Liver (tissue), 9 donors: Measurements from ENCODE around the gene SH2D6. TPM values are rescaled to one million over a fixed set of nuclear protein-coding genes. Genes with fewer than 3 reads are reported as not detected.

Experiments used
- DNase-seq: peaks from one replicate; pipeline ENCODE4 v3.0.0-alpha.2; 2017; ENCODE audit warnings: low spot score
- H3K27ac ChIP-seq, 2 donors: one replicate each; pipeline ENCODE4 v1.7.0; 2013; ENCODE audit warnings: inconsistent platforms in 2 of 2, low read length in 2 of 2, control low read depth in 1 of 2, low read depth in 1 of 2, mild to moderate bottlenecking in 1 of 2
- H3K27me3 ChIP-seq, 4 donors: one replicate each; pipeline versions ENCODE4 v1.6.1 to v1.7.0; 2013; ENCODE audit warnings: low read length in 3 of 4, inconsistent platforms in 1 of 4, mild to moderate bottlenecking in 1 of 4, moderate library complexity in 1 of 4; ENCODE audit not compliant: control insufficient read depth in 4 of 4, insufficient read depth in 4 of 4
- H3K36me3 ChIP-seq, 4 donors: one replicate each; pipeline versions ENCODE4 v1.6.1 to v1.7.0; 2013; ENCODE audit warnings: low read length in 3 of 4, mild to moderate bottlenecking in 3 of 4, low read depth in 1 of 4, moderate library complexity in 1 of 4; ENCODE audit not compliant: control insufficient read depth in 4 of 4, insufficient read depth in 3 of 4
- H3K4me1 ChIP-seq, 4 donors: one replicate each; pipeline versions ENCODE4 v1.6.1 to v1.7.0; 2013; ENCODE audit warnings: low read length in 3 of 4, mild to moderate bottlenecking in 3 of 4, moderate library complexity in 1 of 4; ENCODE audit not compliant: control insufficient read depth in 4 of 4, insufficient read depth in 4 of 4
- H3K4me3 ChIP-seq, 3 donors: one replicate each; pipeline versions ENCODE4 v1.6.1 to v1.7.0; 2013; ENCODE audit warnings: low read length in 3 of 3, control low read depth in 1 of 3, low read depth in 1 of 3, mild to moderate bottlenecking in 1 of 3
- H3K9ac ChIP-seq, 2 donors: one replicate each; pipeline ENCODE4 v1.7.0; 2013; ENCODE audit warnings: low read length in 2 of 2, mild to moderate bottlenecking in 2 of 2, moderate library complexity in 2 of 2, control low read depth in 1 of 2, low read depth in 1 of 2
- H3K9me3 ChIP-seq, 4 donors: one replicate each; pipeline versions ENCODE4 v1.6.1 to v1.7.0; 2013; ENCODE audit warnings: low read length in 3 of 4; ENCODE audit not compliant: control insufficient read depth in 4 of 4
- ATF3 ChIP-seq: IDR thresholded peaks from 2 replicates; pipeline ENCODE4 v1.6.1; 2016; ENCODE audit warnings: antibody characterized with exemption
- CTCF ChIP-seq: fragments of 150-350 bp; IDR thresholded peaks from 2 replicates; pipeline ENCODE4 v1.5.1; 2017; ENCODE audit warnings: improper control_type of control experiment, low read depth, low read length; ENCODE audit not compliant: missing input control
- EGR1 ChIP-seq, 2 donors: IDR thresholded peaks; 2 replicates each; pipeline ENCODE4 v1.6.1; 2016 to 2018; ENCODE audit warnings: antibody characterized with exemption in 2 of 2, low read depth in 2 of 2
- FOXA1 ChIP-seq: IDR thresholded peaks from 2 replicates; pipeline ENCODE4 v1.6.1; 2016; ENCODE audit warnings: antibody characterized with exemption
- FOXA2 ChIP-seq: IDR thresholded peaks from 2 replicates; pipeline ENCODE4 v1.6.1; 2016; ENCODE audit warnings: antibody characterized with exemption
- GABPA ChIP-seq, 2 donors: IDR thresholded peaks in 1 of 2; conservative IDR thresholded peaks in 1 of 2; 2 replicates each; pipeline ENCODE4 v1.6.1; 2016; ENCODE audit warnings: antibody characterized with exemption in 2 of 2, mild to moderate bottlenecking in 1 of 2, moderate library complexity in 1 of 2
- HNF4A ChIP-seq, 2 donors: conservative IDR thresholded peaks; 2 replicates each; pipeline ENCODE4 v1.6.1; 2016; ENCODE audit warnings: antibody characterized with exemption in 2 of 2, mild to moderate bottlenecking in 2 of 2
- HNF4G ChIP-seq: IDR thresholded peaks from 2 replicates; pipeline ENCODE4 v1.6.1; 2016; ENCODE audit warnings: antibody characterized with exemption
- JUND ChIP-seq, 2 donors: IDR thresholded peaks; 2 replicates each; pipeline ENCODE4 v1.6.1; 2016; ENCODE audit warnings: antibody characterized with exemption in 2 of 2
- MAX ChIP-seq: IDR thresholded peaks from 2 replicates; pipeline ENCODE4 v1.6.1; 2016; ENCODE audit warnings: antibody characterized with exemption
- NR2F2 ChIP-seq: IDR thresholded peaks from 2 replicates; pipeline ENCODE4 v1.6.1; 2016; ENCODE audit warnings: antibody characterized with exemption
- RAD21 ChIP-seq, 2 donors: IDR thresholded peaks; 2 replicates each; pipeline ENCODE4 v1.6.1; 2016; ENCODE audit warnings: antibody characterized with exemption in 2 of 2, mild to moderate bottlenecking in 2 of 2
- REST ChIP-seq: IDR thresholded peaks from 2 replicates; pipeline ENCODE4 v1.6.1; 2016; ENCODE audit warnings: antibody characterized with exemption, mild to moderate bottlenecking
- RXRA ChIP-seq, 2 donors: IDR thresholded peaks; 2 replicates each; pipeline ENCODE4 v1.6.1; 2017 to 2018; ENCODE audit warnings: antibody characterized with exemption in 2 of 2, mild to moderate bottlenecking in 1 of 2
- SP1 ChIP-seq: IDR thresholded peaks from 2 replicates; pipeline ENCODE4 v1.6.1; 2018; ENCODE audit warnings: antibody characterized with exemption, mild to moderate bottlenecking
- TAF1 ChIP-seq: conservative IDR thresholded peaks from 2 replicates; pipeline ENCODE4 v1.6.1; 2016; ENCODE audit warnings: antibody characterized with exemption, mild to moderate bottlenecking
- YY1 ChIP-seq: IDR thresholded peaks from 2 replicates; pipeline ENCODE4 v1.6.1; 2016; ENCODE audit warnings: antibody characterized with exemption, mild to moderate bottlenecking
- ZBTB33 ChIP-seq: IDR thresholded peaks from 2 replicates; pipeline ENCODE4 v1.6.1; 2016; ENCODE audit warnings: antibody characterized with exemption
- WGBS: extraction: QIAGEN DNeasy Blood & Tissue Kit; methylation state at CpG from one replicate; pipeline ENCODE4 v1.1.7; 2013; 5-methylcytosine and 5-hydroxymethylcytosine counted together
- polyA plus RNA-seq, 2 donors: library from polyadenylated mRNA; stranded (reverse) in 1 of 2; unstranded in 1 of 2; fragments of 200-250 nt in 1 of 2; fragments of >200 nt in 1 of 2; fragmentation: Nextera tagmentation in 1 of 2; extraction: Ambion mirVana in 1 of 2; gene quantifications; one replicate each; pipeline versions ENCODE4 v1.2.1 to v1.2.3, GENCODE V29; 2013 to 2015
- total RNA-seq, 2 donors: library from RNA; depleted of rRNA; stranded (reverse); fragments of >200 nt; gene quantifications; one replicate each; pipeline ENCODE4 v1.2.3, GENCODE V29; 2014
- donor health status: healthy.
- donor health status: healthy.
- donor health status: healthy.
- donor health status: healthy.
- donor health status: healthy.

Gene SH2D6
- total and polyA plus RNA-seq, 4 donors, result 0.28 to 0.92 (median 0.39) TPM; not detected in 1

GRCh38 chr2:85421260-85422071 is 3.0 kb downstream of the SH2D6 start:
- TF ChIP-seq HNF4A (conservative IDR thresholded peaks at IDR 0.05) (peak; percentile 79 to 80), FOXA2 (peak; percentile 58), ZBTB33 (peak; percentile 17), EGR1 (IDR thresholded peaks at IDR 0.05; ENCODE audit: low read depth in 2 of 2) (peak in 1 of 2 donors; percentile 18), GABPA (IDR thresholded peaks at IDR 0.05 in 1 of 2, conservative IDR thresholded peaks at IDR 0.05 in 1 of 2) (no peak), ATF3 (peak; percentile 37), FOXA1 (peak; percentile 28), TAF1 (no peak), NR2F2 (no peak), RAD21 (IDR thresholded peaks at IDR 0.05) (peak in 1 of 2 donors; percentile 35), SP1 (peak; percentile 80), RXRA (IDR thresholded peaks at IDR 0.05) (peak; percentile 79 to 82), REST (no peak), CTCF (no peak), JUND (IDR thresholded peaks at IDR 0.05) (peak in 1 of 2 donors; percentile 80), MAX (peak; percentile 30), HNF4G (peak; percentile 58), YY1 (no peak)
- Histone ChIP-seq H3K27me3 (no peaks in the 10 kb centered on the region), H3K4me1 (peaks cover 25 to 59% (median 56%) of the 10 kb centered on the region in 4 donors), H3K4me3 (no peak overlapping the region), H3K9ac (no peak overlapping the region), H3K9me3 (no peaks in the 10 kb centered on the region), H3K36me3 (no peaks in the 10 kb centered on the region), H3K27ac (peak overlapping the region; percentile 39 to 53)
- WGBS, result 25% methylated on average over 13 of the region's 13 CpGs
- DNase-seq, result peak; percentile 58
